Hepatocyte (in vitro differentiated cells): ENCODE results near the gene PYM1. TPM values are rescaled to one million over a fixed set of nuclear protein-coding genes. Genes with fewer than 3 reads are reported as not detected.

ENCODE experiments used
- DNase-seq: peaks from one replicate; pipeline ENCODE4 v3.0.0-alpha.2; 2016; ENCODE audit warnings: low spot score
- H2AFZ ChIP-seq: fragments of 200-600 bp; sonication (generic); 2 replicates; pipeline ENCODE4 v1.6.0; 2016; ENCODE audit warnings: antibody characterized with exemption, mild to moderate bottlenecking
- H3K27ac ChIP-seq: fragments of 200-600 bp; sonication (generic); 2 replicates; pipeline ENCODE4 v1.5.1; 2016; ENCODE audit warnings: mild to moderate bottlenecking
- H3K27me3 ChIP-seq: fragments of 200-600 bp; sonication (generic); 2 replicates; pipeline ENCODE4 v1.6.1; 2016
- H3K36me3 ChIP-seq: fragments of 200-600 bp; sonication (generic); replicated peaks from 2 replicates; pipeline ENCODE4 v1.5.1; 2016; ENCODE audit warnings: low read depth; ENCODE audit not compliant: insufficient read depth
- H3K4me1 ChIP-seq: fragments of 200-600 bp; sonication (generic); 2 replicates; pipeline ENCODE4 v1.5.1; 2016; ENCODE audit warnings: mild to moderate bottlenecking, moderate library complexity; ENCODE audit not compliant: insufficient read depth
- H3K4me2 ChIP-seq: fragments of 200-600 bp; sonication (generic); 2 replicates; pipeline ENCODE4 v1.6.0; 2016
- H3K4me3 ChIP-seq: fragments of 200-600 bp; sonication (generic); 2 replicates; pipeline ENCODE4 v1.5.1; 2016; ENCODE audit warnings: mild to moderate bottlenecking
- H3K79me2 ChIP-seq: fragments of 200-600 bp; sonication (generic); 2 replicates; pipeline ENCODE4 v1.6.0; 2017; ENCODE audit warnings: mild to moderate bottlenecking
- H3K9me2 ChIP-seq: fragments of 200-600 bp; sonication (generic); replicated peaks from 2 replicates; pipeline ENCODE4 v1.6.0; 2017; ENCODE audit warnings: mild to moderate bottlenecking; ENCODE audit not compliant: insufficient read depth
- H3K9me3 ChIP-seq: fragments of 200-600 bp; sonication (generic); 2 replicates; pipeline ENCODE4 v1.5.1; 2016; ENCODE audit warnings: low read depth, mild to moderate bottlenecking
- H4K20me1 ChIP-seq: fragments of 200-600 bp; sonication (generic); 2 replicates; pipeline ENCODE4 v1.6.0; 2016; ENCODE audit warnings: mild to moderate bottlenecking; ENCODE audit not compliant: insufficient read depth, poor library complexity, severe bottlenecking
- CTCF ChIP-seq: fragments of 200-600 bp; sonication (generic); IDR thresholded peaks from 2 replicates; pipeline ENCODE4 v1.5.1; 2016; ENCODE audit warnings: antibody characterized with exemption, mild to moderate bottlenecking; ENCODE audit not compliant: poor library complexity
- EZH2 ChIP-seq: fragments of 200-600 bp; sonication (generic); IDR thresholded peaks from 2 replicates; pipeline ENCODE4 v1.6.1; 2016; ENCODE audit warnings: antibody characterized with exemption, mild to moderate bottlenecking, borderline replicate concordance
- EZH2phosphoT487 ChIP-seq: fragments of 200-600 bp; sonication (generic); IDR thresholded peaks from one replicate; pipeline ENCODE4 v1.6.1; 2018; ENCODE audit warnings: antibody characterized with exemption, mild to moderate bottlenecking, low read depth, moderate library complexity; ENCODE audit not compliant: unreplicated experiment, severe bottlenecking
- WGBS: methylation state at CpG from one replicate; pipeline ENCODE4 v1.1.6; 2016; ENCODE audit warnings: low lambda C conversion rate; ENCODE audit errors: missing lambda C conversion rate; 5-methylcytosine and 5-hydroxymethylcytosine counted together
- polyA plus RNA-seq: library from polyadenylated mRNA; unstranded; fragments of >200 nt; fragmentation: Nextera tagmentation; extraction: Ambion mirVana; gene quantifications from 2 replicates; pipeline ENCODE4 v1.2.1, GENCODE V29; 2016
- total RNA-seq: library from RNA; depleted of rRNA; stranded (reverse); fragments of >200 nt; gene quantifications from 2 replicates; pipeline ENCODE4 v1.2.3, GENCODE V29; 2014

The PYM1 gene
- total and polyA plus RNA-seq, 2 experiments from 2014 or later = 44.5 to 51.1 TPM

- TF ChIP-seq EZH2phosphoT487 (no peak), EZH2 (no peak), CTCF (no peak)
- peaks cover 29% of the 10 kb centered on the region for H3K4me1 ChIP-seq
- H4K20me1 ChIP-seq = peaks cover 3% of the 10 kb centered on the region
- no peak overlapping the region for H3K27ac ChIP-seq
- no peaks in the 10 kb centered on the region for H3K9me2 ChIP-seq
- H2AFZ ChIP-seq = no peak overlapping the region
- no peaks in the 10 kb centered on the region for H3K36me3 ChIP-seq
- H3K27me3 ChIP-seq = no peaks in the 10 kb centered on the region
- no peak overlapping the region for H3K4me2 ChIP-seq
- WGBS = 99% methylated on average over 7 of the region's 7 CpGs
- H3K79me2 ChIP-seq = peaks cover 46% of the 10 kb centered on the region
- DNase-seq = no peak
- H3K9me3 ChIP-seq = no peaks in the 10 kb centered on the region
- no peak overlapping the region for H3K4me3 ChIP-seq
Measured at GRCh38 chr12:55970775-55971174, 43.1 kb upstream of the PYM1 start.

- Histone ChIP-seq H2AFZ (no peak overlapping the region), H3K27ac (no peak overlapping the region), H3K79me2 (peaks cover 31% of the 10 kb centered on the region), H3K4me3 (no peak overlapping the region), H3K27me3 (no peaks in the 10 kb centered on the region), H3K9me3 (no peaks in the 10 kb centered on the region), H3K4me2 (peak overlapping the region; percentile 85), H3K36me3 (no peaks in the 10 kb centered on the region), H4K20me1 (no peaks in the 10 kb centered on the region), H3K9me2 (no peaks in the 10 kb centered on the region), H3K4me1 (peaks cover 27% of the 10 kb centered on the region)
- no peak for DNase-seq
- TF ChIP-seq EZH2 (no peak), EZH2phosphoT487 (no peak), CTCF (no peak)
- 90% methylated on average over 4 of the region's 4 CpGs for WGBS
Measured at GRCh38 chr12:55969356-55969755, 41.7 kb upstream of the PYM1 start.

- peak; percentile 96 for DNase-seq
- Histone ChIP-seq H3K9me2 (no peaks in the 10 kb centered on the region), H3K4me3 (peak within 1 kb of the TSS; percentile 89), H4K20me1 (no peaks in the 10 kb centered on the region), H2AFZ (peak within 1 kb of the TSS; percentile 88), H3K9me3 (no peaks in the 10 kb centered on the region), H3K27me3 (no peaks in the 10 kb centered on the region), H3K27ac (peak within 1 kb of the TSS; percentile 90), H3K4me2 (peak within 1 kb of the TSS; percentile 85), H3K4me1 (peaks cover 24% of the 10 kb centered on the region), H3K36me3 (no peaks in the 10 kb centered on the region), H3K79me2 (peaks cover 31% of the 10 kb centered on the region)
- 1% methylated on average over 38 of the region's 45 CpGs for WGBS
- TF ChIP-seq EZH2 (no peak), CTCF (no peak), EZH2phosphoT487 (no peak)
Measured at GRCh38 chr12:55966408-55967281, 39.0 kb upstream of the PYM1 start, which contains the start of gene CDK2. CDK2 (plus strand) TSS chr12:55966830; CDS start chr12:55967009, 179 bp downstream.
